Naive thymus-derived CD8-positive, alpha-beta T cell (primary cell): Measurements from ENCODE around the gene GUCY2F. TPM values are rescaled to one million over a fixed set of nuclear protein-coding genes. Genes with fewer than 3 reads are reported as not detected.

Source experiments
- ATAC-seq, 2 donors: fragments of 150-1000 bp; cut with Tn5 transposase in 1 of 2; sonication (Bioruptor Pico), chemical (Tn5 transposase) in 1 of 2; 1 replicate in 1 of 2; 2 replicates in 1 of 2; pipeline ENCODE4 v1.10.0; 2021; ENCODE audit warnings: mild to moderate bottlenecking in 2 of 2, moderate library complexity in 2 of 2
- POLR2A ChIA-PET: fragments of 350-600 bp; sonication (Branson Sonifier 250); formaldehyde crosslinking; loops from one replicate; lab custom pipeline; 2021; ENCODE audit warnings: antibody characterized with exemption; lab: Charles Lee
- DNase-seq, 10 donors: peaks; one replicate each; pipeline versions ENCODE4 v3.0.0 to v3.0.0-alpha.2; 2020 to 2022
- H3K27ac Mint-ChIP-seq, 10 donors: one replicate each; pipeline ENCODE4 v1.8.0; 2020 to 2022; ENCODE audit warnings: mild to moderate bottlenecking in 10 of 10, mixed read lengths in 10 of 10, moderate library complexity in 4 of 10, inconsistent platforms in 1 of 10
- H3K27me3 Mint-ChIP-seq, 5 donors: one replicate each; pipeline ENCODE4 v1.8.0; 2021 to 2022; ENCODE audit warnings: mixed read lengths in 5 of 5
- H3K36me3 Mint-ChIP-seq, 3 donors: one replicate each; pipeline ENCODE4 v1.8.0; 2020 to 2022; ENCODE audit warnings: mixed read lengths in 3 of 3, mild to moderate bottlenecking in 2 of 3, inconsistent platforms in 1 of 3
- H3K4me1 Mint-ChIP-seq, 4 donors: one replicate each; pipeline ENCODE4 v1.8.0; 2021 to 2022; ENCODE audit warnings: mixed read lengths in 4 of 4
- H3K4me3 Mint-ChIP-seq, 10 donors: one replicate each; pipeline ENCODE4 v1.8.0; 2020 to 2022; ENCODE audit warnings: mild to moderate bottlenecking in 10 of 10, mixed read lengths in 10 of 10, moderate library complexity in 6 of 10, inconsistent platforms in 1 of 10
- H3K9me3 Mint-ChIP-seq, 9 donors: one replicate each; pipeline ENCODE4 v1.8.0; 2020 to 2022; ENCODE audit warnings: mixed read lengths in 9 of 9, mild to moderate bottlenecking in 3 of 9, inconsistent platforms in 1 of 9, moderate library complexity in 1 of 9
- polyA plus RNA-seq, 3 donors: library from polyadenylated mRNA; unstranded; fragments of 300-500 nt; fragmentation: Illumina TruSeq; gene quantifications; one replicate each; pipeline ENCODE4 v1.2.3, GENCODE V29; 2021
- total RNA-seq, 8 experiments: library from RNA in 2 of 8; stranded (reverse) in 2 of 8; gene quantifications; one replicate each; pipeline ENCODE4 v1.2.3 and lab custom pipeline; 2021 to 2026

The GUCY2F gene
- total and polyA plus RNA-seq, 5 experiments from 2014 or later: not detected

GRCh38 chrX:109350051-109350450 is 131.8 kb downstream of the GUCY2F start:
- Mint-ChIP-seq H3K36me3 (no peaks in the 10 kb centered on the region), H3K9me3 (peaks cover 0 to 3% (median 0%) of the 10 kb centered on the region in 9 donors), H3K4me1 (no peaks in the 10 kb centered on the region), H3K27ac (no peak overlapping the region), H3K4me3 (no peak overlapping the region), H3K27me3 (peaks cover 0 to 3% (median 0%) of the 10 kb centered on the region in 5 donors)
- no peak for DNase-seq
- no peak for ATAC-seq
- POLR2A ChIA-PET: no interaction called here

- POLR2A ChIA-PET: no interaction called here
- no peaks in the 10 kb centered on the region for H3K4me1 Mint-ChIP-seq
- peaks cover 0 to 6% (median 0%) of the 10 kb centered on the region in 5 donors for H3K27me3 Mint-ChIP-seq
- H3K36me3 Mint-ChIP-seq: no peaks in the 10 kb centered on the region
- peaks cover 0 to 3% (median 0%) of the 10 kb centered on the region in 9 donors for H3K9me3 Mint-ChIP-seq
- ATAC-seq (no peak), DNase-seq (no peak)
- H3K27ac Mint-ChIP-seq: no peak overlapping the region
- H3K4me3 Mint-ChIP-seq: no peak overlapping the region
Observed at GRCh38 chrX:109347632-109348031, 134.3 kb downstream of the GUCY2F start.

- Mint-ChIP-seq H3K27me3 (peaks cover 0 to 3% (median 0%) of the 10 kb centered on the region in 5 donors), H3K36me3 (no peaks in the 10 kb centered on the region), H3K27ac (no peak overlapping the region), H3K4me3 (no peak overlapping the region), H3K9me3 (peaks cover 0 to 3% (median 0%) of the 10 kb centered on the region in 9 donors), H3K4me1 (no peaks in the 10 kb centered on the region)
- POLR2A ChIA-PET: no interaction called here
- DNase-seq: no peak
- ATAC-seq: no peak
Observed at GRCh38 chrX:109346491-109346890, 135.4 kb downstream of the GUCY2F start.

- Mint-ChIP-seq H3K4me1 (no peaks in the 10 kb centered on the region), H3K4me3 (no peak overlapping the region), H3K9me3 (peaks cover 0 to 3% (median 0%) of the 10 kb centered on the region in 9 donors), H3K36me3 (no peaks in the 10 kb centered on the region), H3K27me3 (peaks cover 0 to 3% (median 0%) of the 10 kb centered on the region in 5 donors), H3K27ac (no peak overlapping the region)
- no peak for ATAC-seq
- DNase-seq: no peak
- POLR2A ChIA-PET: no interaction called here
Observed at GRCh38 chrX:109345856-109346255, 136.0 kb downstream of the GUCY2F start.

GRCh38 chrX:109344678-109345077 is 137.2 kb downstream of the GUCY2F start:
- DNase-seq: no peak
- no peak overlapping the region for H3K4me3 Mint-ChIP-seq
- H3K9me3 Mint-ChIP-seq: peaks cover 0 to 5% (median 0%) of the 10 kb centered on the region in 9 donors
- no peaks in the 10 kb centered on the region for H3K36me3 Mint-ChIP-seq
- POLR2A ChIA-PET: no interaction called here
- no peaks in the 10 kb centered on the region for H3K4me1 Mint-ChIP-seq
- H3K27ac Mint-ChIP-seq: no peak overlapping the region
- peaks cover 0 to 3% (median 0%) of the 10 kb centered on the region in 5 donors for H3K27me3 Mint-ChIP-seq
- ATAC-seq: no peak

- H3K36me3 Mint-ChIP-seq: no peaks in the 10 kb centered on the region
- ATAC-seq (no peak), DNase-seq (no peak)
- peaks cover 0 to 5% (median 0%) of the 10 kb centered on the region in 9 donors for H3K9me3 Mint-ChIP-seq
- no peaks in the 10 kb centered on the region for H3K4me1 Mint-ChIP-seq
- POLR2A ChIA-PET: no interaction called here
- H3K4me3 Mint-ChIP-seq: no peak overlapping the region
- no peak overlapping the region for H3K27ac Mint-ChIP-seq
- peaks cover 0 to 3% (median 0%) of the 10 kb centered on the region in 5 donors for H3K27me3 Mint-ChIP-seq
Observed at GRCh38 chrX:109344101-109344500, 137.8 kb downstream of the GUCY2F start.

GRCh38 chrX:109343671-109344070 is 138.2 kb downstream of the GUCY2F start:
- POLR2A ChIA-PET: no interaction called here
- H3K27me3 Mint-ChIP-seq: peaks cover 0 to 3% (median 0%) of the 10 kb centered on the region in 5 donors
- H3K4me3 Mint-ChIP-seq: no peak overlapping the region
- no peak overlapping the region for H3K27ac Mint-ChIP-seq
- no peaks in the 10 kb centered on the region for H3K36me3 Mint-ChIP-seq
- ATAC-seq (no peak), DNase-seq (no peak)
- no peaks in the 10 kb centered on the region for H3K4me1 Mint-ChIP-seq
- peaks cover 0 to 3% (median 0%) of the 10 kb centered on the region in 9 donors for H3K9me3 Mint-ChIP-seq

- H3K4me1 Mint-ChIP-seq: no peaks in the 10 kb centered on the region
- POLR2A ChIA-PET: no interaction called here
- H3K36me3 Mint-ChIP-seq: peaks cover 0 to 6% (median 0%) of the 10 kb centered on the region in 3 donors
- DNase-seq (no peak), ATAC-seq (no peak)
- no peak overlapping the region for H3K27ac Mint-ChIP-seq
- H3K9me3 Mint-ChIP-seq: peaks cover 0 to 26% (median 5%) of the 10 kb centered on the region in 9 donors
- H3K27me3 Mint-ChIP-seq: no peaks in the 10 kb centered on the region
- H3K4me3 Mint-ChIP-seq: no peak overlapping the region
Observed at GRCh38 chrX:109336141-109336540, 145.7 kb downstream of the GUCY2F start.

- no peaks in the 10 kb centered on the region for H3K36me3 Mint-ChIP-seq
- H3K4me1 Mint-ChIP-seq: no peaks in the 10 kb centered on the region
- peaks cover 0 to 12% (median 0%) of the 10 kb centered on the region in 9 donors for H3K9me3 Mint-ChIP-seq
- ATAC-seq (no peak), DNase-seq (no peak)
- no peak overlapping the region for H3K27ac Mint-ChIP-seq
- no peak overlapping the region for H3K4me3 Mint-ChIP-seq
- POLR2A ChIA-PET: no interaction called here
- H3K27me3 Mint-ChIP-seq: peaks cover 0 to 4% (median 0%) of the 10 kb centered on the region in 5 donors
Observed at GRCh38 chrX:109327251-109327650, 154.6 kb downstream of the GUCY2F start.

Other genes with a start within 250 kb of the GUCY2F start
- gene NXT2, start 54.8 kb upstream of the GUCY2F start, total RNA-seq: 1 to 10 TPM; 8.6 to 9.1 TPM
- gene NXT2, start 54.8 kb upstream of the GUCY2F start, polyA plus RNA-seq: 10 to 100 TPM; 13.8 to 25.7 (median 17.2) TPM
- under 1 TPM; 0.23 to 0.25 TPM for gene KCNE5, start 143.1 kb upstream of the GUCY2F start, total RNA-seq
- gene KCNE5, start 143.1 kb upstream of the GUCY2F start, polyA plus RNA-seq: not detected